ENCODE measurements around the gene ZBTB17. TPM values are rescaled to one million over a fixed set of nuclear protein-coding genes. Genes with fewer than 3 reads are reported as not detected.
A peak's percentile ranks its signal among the peaks of the same experiment; 100 is the strongest.

The ZBTB17 gene
- total RNA-seq, 1 donor from 2014 or later: 33.6 TPM

DNA sequence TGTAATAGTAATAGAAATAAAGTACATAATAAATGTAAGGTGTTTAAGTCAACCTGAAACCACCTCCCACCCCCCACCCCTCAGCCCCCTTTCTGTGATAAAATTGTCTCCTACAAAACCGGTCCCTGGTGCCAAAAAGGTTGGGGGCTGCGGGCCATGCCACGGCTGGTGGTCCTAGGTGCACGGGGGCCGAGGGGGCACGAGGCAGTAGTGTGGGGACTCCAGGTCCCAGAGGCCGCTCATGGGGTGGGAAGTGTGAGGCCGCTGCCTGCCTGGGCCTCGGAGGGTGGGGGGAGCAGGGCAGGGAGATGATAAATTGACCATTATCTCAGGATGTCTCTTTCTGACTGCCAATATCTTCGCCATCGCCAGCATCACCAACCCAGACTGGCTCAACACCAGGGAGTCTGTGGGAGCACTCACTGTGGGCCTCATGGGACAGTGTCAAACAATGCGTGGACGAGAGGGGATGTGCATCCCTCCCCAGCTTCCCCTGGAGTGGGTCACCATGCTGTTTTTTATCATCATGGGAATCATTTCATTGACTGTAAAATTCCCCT is 6.5 kb downstream of the ZBTB17 start:
- no peak for DNase-seq (ENCODE audit: low spot score)
- Mint-ChIP-seq H3K9me3 (ENCODE audit: unreplicated experiment) (peaks cover 4% of the 10 kb centered on the region), H3K27ac (ENCODE audit: unreplicated experiment) (no peak overlapping the region), H3K4me3 (ENCODE audit: unreplicated experiment) (no peak overlapping the region), H3K27me3 (ENCODE audit: unreplicated experiment) (peaks cover 7% of the 10 kb centered on the region), H3K36me3 (ENCODE audit: low read depth, unreplicated experiment) (peaks cover 47% of the 10 kb centered on the region), H3K4me1 (ENCODE audit: unreplicated experiment) (peaks cover 4% of the 10 kb centered on the region)
- TF ChIP-seq, protein P1, sequence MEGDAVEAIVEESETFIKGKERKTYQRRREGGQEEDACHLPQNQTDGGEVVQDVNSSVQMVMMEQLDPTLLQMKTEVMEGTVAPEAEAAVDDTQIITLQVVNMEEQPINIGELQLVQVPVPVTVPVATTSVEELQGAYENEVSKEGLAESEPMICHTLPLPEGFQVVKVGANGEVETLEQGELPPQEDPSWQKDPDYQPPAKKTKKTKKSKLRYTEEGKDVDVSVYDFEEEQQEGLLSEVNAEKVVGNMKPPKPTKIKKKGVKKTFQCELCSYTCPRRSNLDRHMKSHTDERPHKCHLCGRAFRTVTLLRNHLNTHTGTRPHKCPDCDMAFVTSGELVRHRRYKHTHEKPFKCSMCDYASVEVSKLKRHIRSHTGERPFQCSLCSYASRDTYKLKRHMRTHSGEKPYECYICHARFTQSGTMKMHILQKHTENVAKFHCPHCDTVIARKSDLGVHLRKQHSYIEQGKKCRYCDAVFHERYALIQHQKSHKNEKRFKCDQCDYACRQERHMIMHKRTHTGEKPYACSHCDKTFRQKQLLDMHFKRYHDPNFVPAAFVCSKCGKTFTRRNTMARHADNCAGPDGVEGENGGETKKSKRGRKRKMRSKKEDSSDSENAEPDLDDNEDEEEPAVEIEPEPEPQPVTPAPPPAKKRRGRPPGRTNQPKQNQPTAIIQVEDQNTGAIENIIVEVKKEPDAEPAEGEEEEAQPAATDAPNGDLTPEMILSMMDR (IDR thresholded peaks at IDR 0.05; ENCODE audit: unreplicated experiment): no peak

DNA sequence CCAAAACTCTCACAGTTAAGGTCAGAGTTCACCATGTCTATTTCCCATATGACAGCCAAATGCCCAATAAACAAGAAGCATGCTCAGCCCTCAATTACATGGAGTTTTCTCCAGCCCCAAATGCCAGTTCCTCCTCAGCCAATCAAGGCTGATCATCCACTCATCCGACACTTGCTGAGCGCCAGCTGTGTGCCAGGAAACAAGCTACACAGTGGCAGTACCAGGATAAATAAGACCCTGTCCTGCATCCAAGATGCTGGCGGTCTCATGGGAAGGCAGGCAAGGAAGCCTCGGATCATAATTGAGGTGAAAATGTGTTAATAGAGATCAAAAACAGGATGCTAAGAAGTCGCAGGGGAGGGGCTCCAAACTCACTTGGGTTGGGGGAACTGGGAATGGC is 7.7 kb downstream of the ZBTB17 start:
- Mint-ChIP-seq H3K27me3 (ENCODE audit: unreplicated experiment) (peaks cover 5% of the 10 kb centered on the region), H3K36me3 (ENCODE audit: low read depth, unreplicated experiment) (peaks cover 41% of the 10 kb centered on the region), H3K27ac (ENCODE audit: unreplicated experiment) (no peak overlapping the region), H3K4me3 (ENCODE audit: unreplicated experiment) (peak overlapping the region; percentile 28), H3K4me1 (ENCODE audit: unreplicated experiment) (peaks cover 4% of the 10 kb centered on the region), H3K9me3 (ENCODE audit: unreplicated experiment) (peaks cover 4% of the 10 kb centered on the region)
- TF ChIP-seq, protein P1 (IDR thresholded peaks at IDR 0.05; ENCODE audit: unreplicated experiment): no peak
- no peak for DNase-seq (ENCODE audit: low spot score)

DNA sequence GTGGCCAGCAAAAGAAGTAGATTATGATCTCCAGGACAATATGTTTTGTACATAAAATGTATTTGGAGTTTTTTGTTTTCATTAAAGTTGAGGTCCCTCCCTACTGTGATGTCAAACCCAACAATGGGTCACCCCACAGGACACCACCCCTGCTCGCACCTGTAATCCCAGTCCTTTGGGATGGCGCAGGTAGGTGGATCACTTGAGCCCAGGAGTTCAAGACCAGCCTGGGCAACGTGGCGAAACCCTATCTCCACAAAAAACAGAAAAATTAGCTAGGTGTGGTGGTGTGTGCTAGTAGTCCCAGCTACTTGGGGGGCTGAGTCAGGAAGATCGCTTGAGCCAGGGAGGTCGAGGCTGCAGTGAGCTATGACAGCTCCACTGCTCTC is 9.0 kb downstream of the ZBTB17 start:
- Mint-ChIP-seq H3K27me3 (ENCODE audit: unreplicated experiment) (peaks cover 4% of the 10 kb centered on the region), H3K4me1 (ENCODE audit: unreplicated experiment) (peaks cover 4% of the 10 kb centered on the region), H3K27ac (ENCODE audit: unreplicated experiment) (no peak overlapping the region), H3K9me3 (ENCODE audit: unreplicated experiment) (peaks cover 4% of the 10 kb centered on the region), H3K36me3 (ENCODE audit: low read depth, unreplicated experiment) (peaks cover 32% of the 10 kb centered on the region), H3K4me3 (ENCODE audit: unreplicated experiment) (no peak overlapping the region)
- TF ChIP-seq, protein P1 (IDR thresholded peaks at IDR 0.05; ENCODE audit: unreplicated experiment): no peak
- DNase-seq (ENCODE audit: low spot score): no peak

DNA sequence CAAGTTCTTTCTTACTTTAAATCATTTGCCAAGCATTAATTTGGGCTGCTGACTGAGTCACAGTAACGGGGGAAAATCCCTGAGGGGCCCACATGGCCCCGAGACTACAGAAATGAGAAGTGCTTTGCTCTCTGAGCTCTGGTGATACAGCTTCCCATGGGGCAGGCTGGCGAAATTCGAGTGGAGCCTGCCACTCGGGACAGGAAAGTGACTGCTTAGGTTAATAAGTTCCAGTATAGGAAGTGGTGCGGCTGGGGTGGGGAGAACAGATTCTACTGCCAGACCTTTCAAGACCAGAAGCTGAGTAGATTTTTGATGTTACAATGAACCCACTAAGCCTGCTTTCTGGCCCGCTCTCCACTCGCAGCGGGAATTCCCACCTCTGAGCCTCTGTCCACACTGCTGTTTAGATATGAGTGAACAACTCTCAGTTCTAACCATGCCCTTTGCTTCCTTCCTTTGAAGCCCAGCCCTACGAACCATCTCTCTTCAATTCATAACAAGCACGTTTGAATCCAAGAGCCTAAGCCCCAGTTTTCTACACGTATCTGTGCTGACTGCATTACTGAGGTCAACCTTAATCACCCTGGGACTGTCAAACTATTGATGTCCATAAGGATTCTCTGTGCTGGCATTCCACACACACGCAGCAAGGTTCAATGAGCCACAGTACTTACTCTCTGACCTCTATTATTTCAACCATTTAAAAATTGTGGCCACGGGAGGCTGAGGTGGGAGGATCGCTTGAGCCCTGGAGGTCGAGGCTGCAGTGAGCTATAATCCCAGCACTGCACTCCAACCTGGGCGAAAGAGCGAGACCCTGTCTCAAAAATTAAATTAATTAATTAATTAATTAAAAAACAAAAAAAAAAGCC is 9.6 kb downstream of the ZBTB17 start:
- TF ChIP-seq, protein P1 (IDR thresholded peaks at IDR 0.05; ENCODE audit: unreplicated experiment): no peak
- peaks cover 4% of the 10 kb centered on the region for H3K9me3 Mint-ChIP-seq (ENCODE audit: unreplicated experiment)
- no peak for DNase-seq (ENCODE audit: low spot score)
- H3K4me3 Mint-ChIP-seq (ENCODE audit: unreplicated experiment): no peak overlapping the region
- H3K4me1 Mint-ChIP-seq (ENCODE audit: unreplicated experiment): peaks cover 4% of the 10 kb centered on the region
- peaks cover 3% of the 10 kb centered on the region for H3K27me3 Mint-ChIP-seq (ENCODE audit: unreplicated experiment)
- peaks cover 30% of the 10 kb centered on the region for H3K36me3 Mint-ChIP-seq (ENCODE audit: low read depth, unreplicated experiment)
- H3K27ac Mint-ChIP-seq (ENCODE audit: unreplicated experiment): no peak overlapping the region

DNA sequence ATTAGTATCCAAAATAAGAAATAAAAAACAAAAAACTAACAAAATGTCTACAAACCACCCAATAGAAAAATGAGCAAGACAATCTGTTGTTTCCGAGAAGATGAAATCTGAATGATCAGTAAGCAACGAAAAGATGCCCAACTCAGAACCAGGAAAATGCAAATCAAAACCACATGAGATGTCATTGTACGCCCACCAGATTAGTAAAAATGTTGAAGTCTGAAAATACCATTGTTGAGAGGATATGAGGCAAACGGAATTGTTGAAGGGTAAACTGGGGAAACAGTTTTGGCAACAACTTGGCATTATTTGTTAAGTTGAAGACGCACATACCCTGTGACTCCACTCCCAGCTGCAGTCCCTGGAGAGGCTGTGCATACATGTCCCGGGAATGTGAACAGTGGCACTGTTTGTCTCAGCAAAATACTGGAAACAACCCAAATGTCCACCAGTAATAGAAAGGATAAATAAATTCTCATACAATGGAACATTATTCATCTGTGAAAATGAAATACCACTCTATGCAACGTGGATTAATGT is 10.6 kb downstream of the ZBTB17 start:
- peak overlapping the region; percentile 24 for H3K27ac Mint-ChIP-seq (ENCODE audit: unreplicated experiment)
- H3K4me1 Mint-ChIP-seq (ENCODE audit: unreplicated experiment): peaks cover 4% of the 10 kb centered on the region
- peaks cover 28% of the 10 kb centered on the region for H3K36me3 Mint-ChIP-seq (ENCODE audit: low read depth, unreplicated experiment)
- TF ChIP-seq, protein P1 (IDR thresholded peaks at IDR 0.05; ENCODE audit: unreplicated experiment): no peak
- peaks cover 4% of the 10 kb centered on the region for H3K9me3 Mint-ChIP-seq (ENCODE audit: unreplicated experiment)
- H3K4me3 Mint-ChIP-seq (ENCODE audit: unreplicated experiment): peak overlapping the region; percentile 51
- no peak for DNase-seq (ENCODE audit: low spot score)
- H3K27me3 Mint-ChIP-seq (ENCODE audit: unreplicated experiment): peaks cover 3% of the 10 kb centered on the region
